GM18870 (cell line): Measurements from ENCODE around the gene PRKCH.
A peak's percentile ranks its signal among the peaks of the same experiment; 100 is the strongest.
"Not testable (repeated sequence)": the region's sequence is repeated elsewhere in the genome, so short reads cannot be mapped to it uniquely, and the experiment has no call there.

ENCODE experiments used
- ATAC-seq: cut with Tn5 transposase; IDR thresholded peaks from one replicate; pipeline ENCODE4 v1.9.1; 2021; ENCODE audit warnings: moderate library complexity; ENCODE audit not compliant: unreplicated experiment

PRKCH gene

DNA sequence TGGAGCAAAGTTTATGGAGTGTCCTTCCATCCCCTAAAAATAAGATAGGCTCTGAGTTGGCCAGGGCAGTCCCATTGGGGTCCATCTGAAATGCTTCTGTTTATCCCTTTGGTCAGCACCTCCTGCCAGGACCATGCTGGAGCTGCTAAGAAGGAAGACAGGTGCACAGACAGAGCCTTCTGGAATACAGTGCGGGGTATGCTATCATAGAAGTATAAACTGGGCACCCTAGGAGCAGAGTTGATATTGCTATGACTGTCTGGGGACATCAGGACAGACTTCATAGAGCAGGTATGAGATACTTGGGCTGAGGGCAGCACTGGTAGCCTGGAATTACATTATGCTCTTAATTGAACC, 203.5 kb downstream of the PRKCH start:
- ATAC-seq = no peak

GRCh38 chr14:61525293-61526011, 204.1 kb downstream of the PRKCH start:
- ATAC-seq = peak; percentile 93

GRCh38 chr14:61526405-61527312, 205.3 kb downstream of the PRKCH start:
- ATAC-seq = no peak

DNA sequence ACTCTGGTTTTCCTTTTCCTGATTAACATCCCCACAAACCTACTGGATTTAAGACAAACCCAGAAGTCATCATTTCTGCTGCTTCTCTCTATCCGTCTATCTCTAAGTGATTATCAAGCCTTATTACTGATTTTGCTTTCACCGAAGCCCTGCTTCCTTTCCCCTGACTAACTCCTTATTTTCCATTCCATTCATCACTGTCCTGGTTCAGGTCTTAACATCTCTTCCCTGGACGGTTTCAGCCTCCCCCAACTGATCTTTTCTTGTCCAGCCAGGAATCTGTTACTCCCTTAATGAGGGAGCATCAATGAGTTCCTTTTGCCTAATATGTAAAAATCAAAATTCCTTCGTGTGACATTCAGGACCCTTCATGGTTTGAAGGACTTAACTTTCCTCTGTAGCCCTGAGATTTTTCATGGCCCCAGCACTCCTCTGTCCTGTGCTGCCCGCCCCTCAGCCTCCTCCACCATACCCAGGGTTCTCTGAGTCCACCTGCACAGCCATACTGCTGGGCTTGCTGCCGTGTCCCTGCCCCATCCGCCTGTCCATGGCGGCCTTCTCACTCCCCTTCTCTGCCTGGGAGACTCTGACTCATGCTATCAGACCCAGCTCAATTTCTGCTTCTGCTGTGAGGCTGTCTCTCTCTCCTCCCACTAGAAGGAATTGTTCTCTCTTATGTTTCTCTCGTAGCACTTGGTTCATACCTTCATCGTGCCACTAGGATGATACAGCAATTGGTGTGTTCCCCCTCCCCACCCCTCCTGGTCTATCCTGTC, 206.1 kb downstream of the PRKCH start:
- ATAC-seq = no peak

GRCh38 chr14:61528591-61529021, 207.2 kb downstream of the PRKCH start:
- ATAC-seq = no peak

- ATAC-seq = not testable (repeated sequence)
Observed at GRCh38 chr14:61529360-61529759, 208.0 kb downstream of the PRKCH start.

- no peak for ATAC-seq
Observed at GRCh38 chr14:61530296-61530695, 208.9 kb downstream of the PRKCH start.

- ATAC-seq = no peak
Observed at GRCh38 chr14:61530896-61531295, 209.5 kb downstream of the PRKCH start.

DNA sequence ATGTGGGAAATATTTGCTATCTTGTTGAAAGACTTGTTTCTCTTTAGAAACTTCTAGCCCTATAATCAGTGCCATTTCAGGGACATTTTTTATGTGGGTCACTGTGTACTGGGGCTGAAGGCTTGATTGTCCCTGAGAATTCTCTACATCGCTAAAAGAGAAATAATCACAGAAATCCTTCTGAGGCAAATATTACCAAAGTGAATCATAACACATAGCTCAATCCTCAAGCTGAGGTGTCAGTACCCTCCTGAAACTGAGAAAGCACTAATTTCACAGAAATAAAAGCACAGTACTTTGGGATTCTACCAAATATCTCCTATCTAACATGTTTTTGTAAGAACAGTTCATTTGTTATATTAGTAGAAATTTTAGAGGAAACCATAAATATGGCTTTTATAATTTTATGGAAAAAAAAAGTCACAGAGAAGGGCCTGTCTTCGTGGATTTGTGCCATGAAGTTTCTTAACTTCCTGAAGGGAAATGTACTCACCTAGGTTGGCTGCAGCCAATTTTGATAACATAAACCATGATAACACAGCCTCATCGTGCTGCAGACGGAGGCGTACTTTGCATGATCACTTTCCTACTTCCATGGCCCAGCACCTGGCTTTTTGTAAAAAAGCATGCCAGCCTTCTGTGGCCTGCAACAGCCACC, 210.2 kb downstream of the PRKCH start:
- ATAC-seq = no peak

GRCh38 chr14:61532123-61532505, 210.7 kb downstream of the PRKCH start:
- ATAC-seq = no peak

DNA sequence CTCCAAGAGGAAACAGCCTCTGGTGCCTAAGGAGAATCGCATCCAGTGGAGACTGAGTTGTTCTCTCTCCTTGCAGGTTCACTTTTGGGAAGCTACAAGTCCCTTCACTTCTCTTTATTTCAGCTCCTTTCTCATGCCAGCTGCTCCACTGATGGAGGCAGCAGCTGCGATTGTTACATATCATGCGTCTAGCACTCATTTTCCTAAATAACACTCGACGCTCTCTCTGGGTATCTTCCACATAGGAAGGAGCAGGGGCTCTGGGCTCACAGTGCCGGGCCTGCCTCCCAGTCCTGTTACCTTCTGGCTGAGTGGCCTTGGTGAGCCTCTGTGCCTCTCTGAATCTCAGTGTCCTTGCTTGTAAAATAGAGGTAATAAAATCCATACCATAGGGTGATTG, 211.4 kb downstream of the PRKCH start:
- ATAC-seq = no peak

DNA sequence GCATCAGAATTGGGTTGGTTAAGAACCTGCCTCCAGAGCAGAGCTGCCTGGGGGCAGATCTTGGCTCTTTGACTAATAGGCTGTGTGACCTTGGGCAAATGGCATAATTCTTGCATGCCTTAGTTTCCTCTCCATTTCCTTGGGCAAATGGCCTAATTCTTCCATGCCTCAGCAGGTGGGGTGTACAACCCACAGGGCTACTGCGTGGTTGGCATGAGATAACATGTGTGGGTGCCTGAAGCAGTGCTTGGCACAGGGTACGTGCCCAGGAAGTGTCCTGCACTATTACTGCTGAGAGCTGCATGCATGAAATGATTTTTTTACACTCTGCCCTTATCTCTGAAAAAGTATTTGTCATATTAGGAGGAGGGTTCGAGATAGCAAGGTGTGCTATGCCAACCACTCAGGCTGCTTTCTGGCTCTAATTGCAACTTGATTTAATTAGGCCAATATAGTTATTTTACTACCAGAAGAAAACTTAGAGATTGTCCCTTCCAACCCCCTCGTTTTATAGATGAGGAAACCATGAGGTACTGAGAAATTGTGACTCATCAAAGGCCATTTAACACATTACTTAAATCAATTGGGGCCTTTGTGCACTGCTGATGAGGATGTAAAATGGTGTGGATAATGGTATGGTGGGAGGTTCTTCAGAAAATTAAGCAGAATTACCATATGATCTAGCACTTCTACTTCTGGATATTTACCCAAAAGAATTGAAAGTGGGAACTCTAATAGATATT, 212.3 kb downstream of the PRKCH start:
- no peak for ATAC-seq

DNA sequence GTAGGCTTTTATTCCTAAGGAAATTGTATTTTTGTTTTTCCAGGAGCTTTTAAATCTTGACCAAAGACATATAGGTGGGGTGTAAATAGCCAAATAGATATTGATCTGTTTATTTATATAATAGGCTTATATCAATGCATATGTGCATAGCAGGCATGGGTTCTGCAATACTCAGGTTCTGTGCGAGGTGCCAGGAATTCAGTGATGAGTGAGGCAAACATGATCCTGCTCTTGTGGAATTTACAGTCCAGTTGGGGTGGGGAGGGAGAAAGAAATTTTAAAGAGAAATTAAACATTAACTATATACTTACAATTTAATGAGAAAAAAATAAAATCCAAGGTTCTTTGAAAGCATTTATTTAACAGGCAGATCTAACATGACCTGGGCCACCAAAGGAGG, 213.7 kb downstream of the PRKCH start:
- ATAC-seq = no peak

DNA sequence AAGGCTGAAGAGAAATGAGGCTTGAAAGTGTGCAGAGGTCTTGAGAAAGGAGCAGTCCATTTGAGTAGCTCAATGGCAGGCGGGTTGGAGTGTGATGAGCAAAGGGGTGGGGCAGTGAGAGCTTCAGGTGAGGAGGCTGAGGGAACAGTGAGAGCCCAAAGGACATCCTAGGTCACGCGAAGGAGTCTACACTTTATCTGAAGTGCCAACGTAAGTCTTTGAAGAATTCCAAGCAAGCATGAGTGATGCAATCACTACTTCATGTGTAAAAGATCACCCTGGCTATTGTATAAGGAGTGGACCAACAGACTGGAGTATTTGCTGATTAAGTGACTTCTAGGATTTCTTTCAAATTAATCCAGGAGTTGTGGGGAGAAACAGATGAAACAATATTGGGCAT, 214.1 kb downstream of the PRKCH start:
- ATAC-seq = no peak

GRCh38 chr14:61536661-61537562, 215.5 kb downstream of the PRKCH start:
- no peak for ATAC-seq

DNA sequence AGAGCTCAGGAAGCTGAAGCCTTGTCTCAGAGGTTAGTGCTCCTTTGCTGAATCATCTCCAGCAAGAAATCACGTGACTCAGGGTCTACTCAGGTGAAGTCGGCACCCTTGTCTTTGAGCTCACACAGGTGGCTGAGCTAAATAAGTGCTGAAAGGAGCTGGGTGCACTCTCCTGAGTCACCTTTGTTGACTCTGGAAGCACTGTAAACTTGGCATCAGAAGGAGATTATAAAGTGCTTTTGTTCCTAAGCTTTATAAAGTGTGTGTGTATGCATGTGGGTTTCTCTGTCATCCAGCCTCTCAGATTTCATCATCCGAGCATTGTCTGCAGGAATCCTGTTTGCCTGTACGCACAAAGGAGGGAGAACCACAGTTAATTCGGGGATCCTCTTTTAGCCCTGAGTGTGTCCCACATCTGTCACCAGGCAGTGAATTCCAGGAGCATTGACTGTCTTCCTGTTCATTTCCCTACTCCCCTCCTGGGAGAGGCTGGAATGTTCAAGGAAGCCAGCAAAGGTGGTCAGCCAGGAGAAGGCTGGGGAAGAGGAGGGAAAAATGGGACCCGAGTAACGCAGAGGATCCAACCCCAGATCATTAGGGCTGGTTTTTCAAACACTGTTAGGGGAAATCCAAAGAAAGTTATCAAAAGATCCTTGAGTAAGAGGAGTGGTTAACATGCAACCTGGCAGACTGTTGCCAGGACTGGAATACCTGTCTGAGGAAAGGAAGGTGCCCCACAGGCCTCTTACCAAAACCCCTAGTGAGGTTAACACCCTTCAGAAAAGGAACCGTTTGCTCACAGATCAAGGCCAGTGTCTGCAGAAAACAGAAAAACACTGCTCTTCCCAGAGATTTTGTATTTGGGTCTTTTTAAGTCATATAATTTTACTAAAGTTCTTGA, 216.4 kb downstream of the PRKCH start:
- ATAC-seq = no peak

DNA sequence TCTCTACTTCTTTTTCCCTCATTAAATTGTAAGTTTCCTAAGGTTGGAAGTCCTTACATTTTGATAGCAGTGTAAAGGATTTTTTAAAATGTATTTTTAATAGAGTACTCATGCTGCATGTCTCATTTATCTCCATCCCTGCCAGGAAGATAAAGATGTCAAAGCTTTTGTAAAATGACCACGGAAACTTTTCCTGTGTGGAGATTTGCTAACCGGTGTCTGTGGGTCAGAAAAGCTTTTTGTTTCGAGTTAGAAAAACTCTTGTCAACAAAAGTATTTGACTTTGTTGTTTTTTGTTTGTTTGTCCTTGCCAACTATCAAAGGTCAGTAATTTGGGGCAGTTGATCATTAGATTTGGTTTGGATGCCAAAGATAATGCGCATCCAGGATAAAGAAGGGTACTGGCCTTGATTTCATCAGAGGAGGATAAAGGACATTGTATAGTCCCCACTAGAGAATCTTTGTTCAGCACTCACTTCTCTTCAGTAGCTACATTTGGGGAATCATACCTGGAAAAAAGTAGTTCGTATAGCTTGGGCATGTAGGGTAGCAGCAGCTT, 217.2 kb downstream of the PRKCH start:
- no peak for ATAC-seq

GRCh38 chr14:61539631-61540030, 218.3 kb downstream of the PRKCH start:
- no peak for ATAC-seq
